SH-SY5Y (cell line): Measurements from ENCODE around the gene JAKMIP1.

ENCODE experiments used
- GATA2 ChIP-seq: IDR thresholded peaks from 2 replicates; pipeline ENCODE4 v1.6.1; 2011; ENCODE audit warnings: mild to moderate bottlenecking, low read depth, low read length
- GATA3 ChIP-seq: IDR thresholded peaks from 2 replicates; pipeline ENCODE4 v1.6.1; 2011; ENCODE audit warnings: low read depth, mild to moderate bottlenecking, low read length, moderate library complexity

GRCh38 chr4:6063684-6064083, 136.7 kb downstream of the JAKMIP1 start:
- no peak for TF ChIP-seq GATA2
- no peak for TF ChIP-seq GATA3
